ENCODE results near the gene FLRT2.

FLRT2 gene

GRCh38 chr14:85579942-85580341 lies 50.0 kb downstream of the FLRT2 start:
- DNase-seq = peak in 2 of 42 donors; percentile 19 to 25
- intact Hi-C loops (cut with DNase I) = no loop called here

- intact Hi-C loops (cut with DNase I) = no loop called here
- DNase-seq = no peak
Observed at GRCh38 chr14:85580536-85581140, 50.7 kb downstream of the FLRT2 start.

- DNase-seq = no peak
- intact Hi-C loops (cut with DNase I) = no loop called here
Observed at GRCh38 chr14:85581691-85582090, 51.7 kb downstream of the FLRT2 start.

- DNase-seq = peak in 1 of 42 donors; percentile 11
- intact Hi-C loops (cut with DNase I) = no loop called here
Observed at GRCh38 chr14:85583380-85583779, 53.4 kb downstream of the FLRT2 start.

GRCh38 chr14:85584481-85584880 lies 54.5 kb downstream of the FLRT2 start:
- DNase-seq = peak in 28 of 42 donors; percentile 7 to 66 (median 32)
- intact Hi-C loops (cut with DNase I) = no loop called here

GRCh38 chr14:85587151-85587711 lies 57.3 kb downstream of the FLRT2 start:
- DNase-seq = no peak
- intact Hi-C loops (cut with DNase I) = no loop called here

GRCh38 chr14:85590784-85591183 lies 60.8 kb downstream of the FLRT2 start:
- intact Hi-C loops (cut with DNase I) = no loop called here
- DNase-seq = no peak

- no peak for DNase-seq
- intact Hi-C loops (cut with DNase I) = no loop called here
Observed at GRCh38 chr14:85594217-85594616, 64.3 kb downstream of the FLRT2 start.

- intact Hi-C loops (cut with DNase I) = no loop called here
- DNase-seq = no peak
Observed at GRCh38 chr14:85595981-85596380, 66.0 kb downstream of the FLRT2 start.

- DNase-seq = no peak
- intact Hi-C loops (cut with DNase I) = no loop called here
Observed at GRCh38 chr14:85596562-85596961, 66.6 kb downstream of the FLRT2 start.

GRCh38 chr14:85597701-85598100 lies 67.8 kb downstream of the FLRT2 start:
- intact Hi-C loops (cut with DNase I) = no loop called here
- DNase-seq = no peak

- DNase-seq = no peak
- intact Hi-C loops (cut with DNase I) = no loop called here
Observed at GRCh38 chr14:85599939-85600338, 70.0 kb downstream of the FLRT2 start.

- intact Hi-C loops (cut with DNase I) = no loop called here
- no peak for DNase-seq
Observed at GRCh38 chr14:85601246-85601645, 71.3 kb downstream of the FLRT2 start.

- intact Hi-C loops (cut with DNase I) = no loop called here
- no peak for DNase-seq
Observed at GRCh38 chr14:85601690-85602089, 71.7 kb downstream of the FLRT2 start.

- intact Hi-C loops (cut with DNase I) = no loop called here
- DNase-seq = peak in 6 of 42 donors; percentile 21 to 65 (median 40)
Observed at GRCh38 chr14:85602345-85602744, 72.4 kb downstream of the FLRT2 start.

GRCh38 chr14:85604021-85604420 lies 74.1 kb downstream of the FLRT2 start:
- intact Hi-C loops (cut with DNase I) = no loop called here

GRCh38 chr14:85604714-85605113 lies 74.8 kb downstream of the FLRT2 start:
- no peak for DNase-seq
- intact Hi-C loops (cut with DNase I) = no loop called here

More at GRCh38 chr14:85604021-85604420, 74.1 kb downstream of the FLRT2 start:
- DNase-seq = peak in 5 of 42 donors; percentile 20 to 56 (median 46)

- no peak for DNase-seq
Observed at GRCh38 chr14:85607651-85608081, 77.7 kb downstream of the FLRT2 start.

GRCh38 chr14:85613496-85613895 lies 83.6 kb downstream of the FLRT2 start:
- DNase-seq = no peak
- intact Hi-C loops (cut with DNase I) = no loop called here

More at GRCh38 chr14:85607651-85608081, 77.7 kb downstream of the FLRT2 start:
- intact Hi-C loops (cut with DNase I) = no loop called here

- intact Hi-C loops (cut with DNase I) = no loop called here
Observed at GRCh38 chr14:85616386-85616885, 86.5 kb downstream of the FLRT2 start.

GRCh38 chr14:85616886-85617285 lies 86.9 kb downstream of the FLRT2 start:
- DNase-seq = no peak
- intact Hi-C loops (cut with DNase I) = no loop called here

More at GRCh38 chr14:85616386-85616885, 86.5 kb downstream of the FLRT2 start:
- DNase-seq = no peak
